HCT116 (cell line): Measurements from ENCODE around the gene CDH13. TPM values are rescaled to one million over a fixed set of nuclear protein-coding genes. Genes with fewer than 3 reads are reported as not detected.

Source experiments
- ATAC-seq: fragments of 200-7000 bp; cut with Tn5 transposase; 2 replicates; pipeline ENCODE4 v1.9.1; 2020; ENCODE audit warnings: mild to moderate bottlenecking, moderate library complexity
- BruUV-seq: library from RNA; stranded (reverse); fragments of 400-500 nt; replicated peaks from 2 replicates; lab custom pipeline; 2021; lab: Mats Ljungman, UMichigan
- CTCF ChIA-PET: fragments of 300-600 bp; sonication (Branson Sonifier 250); formaldehyde crosslinking; loops from one replicate; lab custom pipeline; 2021; ENCODE audit warnings: antibody characterized with exemption; lab: Charles Lee
- POLR2A ChIA-PET: fragments of 300-600, 350-600 bp; sonication (Branson Sonifier 250); formaldehyde crosslinking; loops from one replicate; lab custom pipeline; 2021; ENCODE audit warnings: antibody characterized with exemption; lab: Charles Lee
- RAD21 ChIA-PET, 2 experiments: fragments of 300-600 bp; sonication (Branson Sonifier 250); formaldehyde crosslinking; loops; one replicate each; lab custom pipeline; 2023; ENCODE audit warnings: low total read pairs in 2 of 2; ENCODE audit not compliant: uncharacterized antibody in 2 of 2, unreplicated experiment in 2 of 2, low non-redundant PET in 1 of 2; lab: Charles Lee
- DNase-seq: peaks from one replicate; pipeline ENCODE4 v3.0.0-alpha.2; 2010; ENCODE audit warnings: low read depth, low spot score
- H2AFZ ChIP-seq: fragments of 200-600 bp; shearing (Covaris generic), sonication (generic); 2 replicates; pipeline ENCODE4 v1.6.1; 2017; ENCODE audit warnings: low read depth, mixed run types, mixed read lengths, antibody characterized with exemption, low read length; ENCODE audit not compliant: poor library complexity, severe bottlenecking
- H3K27ac ChIP-seq: 2 replicates; pipeline ENCODE4 v1.5.1; 2012; ENCODE audit warnings: low read depth, low read length
- H3K27me3 ChIP-seq: fragments of 200-600 bp; sonication (generic); 2 replicates; pipeline ENCODE4 v1.6.1; 2016; ENCODE audit warnings: mixed run types, low read length, mixed read lengths; ENCODE audit not compliant: insufficient read depth
- H3K36me3 ChIP-seq, 2 experiments: fragments of 200-500 bp in 1 of 2; fragments of 200-600 bp in 1 of 2; sonication (Bioruptor generic) in 1 of 2; sonication (generic) in 1 of 2; 2 replicates each; pipeline versions ENCODE4 v1.5.1 to v1.6.1; 2014 to 2016; ENCODE audit warnings: low read length in 2 of 2, inconsistent platforms in 1 of 2, mixed read lengths in 1 of 2, mixed run types in 1 of 2; ENCODE audit not compliant: insufficient read depth in 2 of 2, control insufficient read depth in 1 of 2
- H3K4me1 ChIP-seq, 2 experiments: fragments of 200-600 bp in 1 of 2; sonication (generic) in 1 of 2; 2 replicates each; pipeline versions ENCODE4 v1.5.1 to v1.6.1; 2012 to 2017; ENCODE audit warnings: low read length in 2 of 2, inconsistent platforms in 1 of 2, mild to moderate bottlenecking in 1 of 2, mixed read lengths in 1 of 2, mixed run types in 1 of 2, moderate library complexity in 1 of 2; ENCODE audit not compliant: insufficient read depth in 2 of 2, control insufficient read depth in 1 of 2
- H3K4me2 ChIP-seq: fragments of 200-600 bp; sonication (generic); 2 replicates; pipeline ENCODE4 v1.6.1; 2017; ENCODE audit warnings: mixed run types, low read length, mixed read lengths
- H3K4me3 ChIP-seq, 2 experiments: fragments of 200-600 bp in 1 of 2; sonication (generic) in 1 of 2; replicated peaks in 1 of 2; 2 replicates each; pipeline ENCODE4 v1.5.1; 2011 to 2016; ENCODE audit warnings: low read length in 2 of 2, control low read depth in 1 of 2, low read depth in 1 of 2, mild to moderate bottlenecking in 1 of 2, mixed read lengths in 1 of 2, mixed run types in 1 of 2
- H3K79me2 ChIP-seq: fragments of 200-600 bp; sonication (generic); 2 replicates; pipeline ENCODE4 v1.6.1; 2017; ENCODE audit warnings: mild to moderate bottlenecking, mixed run types, low read length, moderate library complexity, mixed read lengths; ENCODE audit not compliant: insufficient read depth
- H3K9ac ChIP-seq: fragments of 200-600 bp; sonication (generic); 2 replicates; pipeline ENCODE4 v1.6.1; 2016; ENCODE audit warnings: low read length, mixed read lengths
- H3K9me2 ChIP-seq: fragments of 200-600 bp; sonication (generic), shearing (Covaris generic); 2 replicates; pipeline ENCODE4 v1.6.1; 2017; ENCODE audit warnings: mixed run types, mild to moderate bottlenecking, moderate library complexity; ENCODE audit not compliant: insufficient read depth
- H3K9me3 ChIP-seq, 2 experiments: fragments of 200-500 bp in 1 of 2; fragments of 200-600 bp in 1 of 2; sonication (Bioruptor generic) in 1 of 2; sonication (generic) in 1 of 2; 2 replicates each; pipeline ENCODE4 v1.6.1; 2014 to 2017; ENCODE audit warnings: low read length in 2 of 2, mixed read lengths in 2 of 2, inconsistent platforms in 1 of 2, low read depth in 1 of 2, mild to moderate bottlenecking in 1 of 2, mixed run types in 1 of 2, moderate library complexity in 1 of 2; ENCODE audit not compliant: control insufficient read depth in 1 of 2, insufficient read depth in 1 of 2
- H4K20me1 ChIP-seq: fragments of 200-600 bp; sonication (generic), shearing (Covaris generic); 2 replicates; pipeline ENCODE4 v1.6.1; 2017; ENCODE audit warnings: mixed run types, mild to moderate bottlenecking, moderate library complexity; ENCODE audit not compliant: insufficient read depth
- ATF3 ChIP-seq: IDR thresholded peaks from 2 replicates; pipeline ENCODE4 v1.6.1; 2012
- CBX3 ChIP-seq: IDR thresholded peaks from 2 replicates; pipeline ENCODE4 v1.6.1; 2012; ENCODE audit warnings: low read depth
- CEBPB ChIP-seq: IDR thresholded peaks from 2 replicates; pipeline ENCODE4 v1.6.1; 2012; ENCODE audit warnings: low read depth
- CTCF ChIP-seq, 3 experiments: fragments of 200-600 bp in 1 of 3; sonication (generic) in 1 of 3; IDR thresholded peaks in 2 of 3; conservative IDR thresholded peaks in 1 of 3; 2 replicates each; pipeline ENCODE4 v1.5.1; 2012 to 2017; ENCODE audit warnings: low read depth in 2 of 3, low read length in 2 of 3, antibody characterized with exemption in 1 of 3, borderline replicate concordance in 1 of 3, control low read depth in 1 of 3, mild to moderate bottlenecking in 1 of 3, mixed read lengths in 1 of 3, mixed run types in 1 of 3, moderate library complexity in 1 of 3; ENCODE audit not compliant: insufficient read depth in 1 of 3
- FOSL1 ChIP-seq: IDR thresholded peaks from 2 replicates; pipeline ENCODE4 v1.6.1; 2012; ENCODE audit warnings: low read depth
- MAX ChIP-seq: IDR thresholded peaks from 2 replicates; pipeline ENCODE4 v1.6.1; 2012
- POLR2A ChIP-seq: IDR thresholded peaks from 2 replicates; pipeline ENCODE4 v1.7.0; 2011; ENCODE audit warnings: borderline replicate concordance; ENCODE audit not compliant: insufficient read depth, insufficient read length; ENCODE audit errors: extremely low read depth
- POLR2AphosphoS5 ChIP-seq: IDR thresholded peaks from 2 replicates; pipeline ENCODE4 v1.6.1; 2011; ENCODE audit warnings: mild to moderate bottlenecking, low read depth, low read length, moderate library complexity
- SIN3A ChIP-seq: IDR thresholded peaks from 2 replicates; pipeline ENCODE4 v1.6.1; 2012; ENCODE audit warnings: low read depth
- SP1 ChIP-seq: IDR thresholded peaks from 2 replicates; pipeline ENCODE4 v1.6.1; 2012; ENCODE audit warnings: low read depth
- SRF ChIP-seq: IDR thresholded peaks from 2 replicates; pipeline ENCODE4 v1.6.1; 2012; ENCODE audit warnings: low read depth
- YY1 ChIP-seq: IDR thresholded peaks from 2 replicates; pipeline ENCODE4 v1.6.1; 2011; ENCODE audit warnings: low read length, low read depth, moderate library complexity, mild to moderate bottlenecking; ENCODE audit not compliant: insufficient replicate concordance; ENCODE audit errors: extremely low read depth
- ZBTB33 ChIP-seq: IDR thresholded peaks from 2 replicates; pipeline ENCODE4 v1.6.1; 2011; ENCODE audit warnings: mild to moderate bottlenecking, low read length, moderate library complexity; ENCODE audit not compliant: insufficient replicate concordance; ENCODE audit errors: extremely low read depth
- ZFX ChIP-seq: fragments of 450-650 bp; IDR thresholded peaks from 2 replicates; pipeline ENCODE4 v1.6.1; 2017
- intact Hi-C: fragments of 100-400 bp; cut with micrococcal nuclease; formaldehyde crosslinking; loops from 2 replicates; pipeline ENCODE4 v1.10.0; 2022
- total RNA-seq: library from RNA; stranded (reverse); gene quantifications from one replicate; pipeline ENCODE4 v1.2.1, GENCODE V29; 2021; ENCODE audit not compliant: unreplicated experiment

The CDH13 gene
- total RNA-seq, 1 experiment from 2014 or later, result not detected

GRCh38 chr16:83335076-83335475 is 708.3 kb downstream of the CDH13 start:
- peaks cover 0 to 18% of the 10 kb centered on the region in 2 experiments; a peak in 1 of 4 replicates for H3K9me3 ChIP-seq
- no peaks in the 10 kb centered on the region for H4K20me1 ChIP-seq
- TF ChIP-seq CEBPB (no peak), POLR2AphosphoS5 (no peak), POLR2A (no peak), SP1 (no peak), CBX3 (no peak), YY1 (no peak), ZFX (no peak)
- intact Hi-C loops, result no loop called here
- no peak for ATAC-seq
- H2AFZ ChIP-seq, result no peak overlapping the region
- H3K36me3 ChIP-seq, result no peaks in the 10 kb centered on the region
- H3K4me3 ChIP-seq, result no peak overlapping the region
- POLR2A ChIA-PET, result no interaction called here
- no peaks in the 10 kb centered on the region for H3K4me1 ChIP-seq
- no peaks in the 10 kb centered on the region for H3K9me2 ChIP-seq
- H3K79me2 ChIP-seq, result no peaks in the 10 kb centered on the region
- H3K27me3 ChIP-seq, result no peaks in the 10 kb centered on the region
- BruUV-seq, result no TSS peak
- RAD21 ChIA-PET, result no interaction called here
- H3K9ac ChIP-seq, result no peak overlapping the region
- DNase-seq, result no peak
- no peak overlapping the region for H3K4me2 ChIP-seq
- CTCF ChIA-PET, result no interaction called here
- H3K27ac ChIP-seq, result no peak overlapping the region

- H3K36me3 ChIP-seq, result no peaks in the 10 kb centered on the region
- no peaks in the 10 kb centered on the region for H3K4me1 ChIP-seq
- H3K9me2 ChIP-seq, result no peaks in the 10 kb centered on the region
- no peak for DNase-seq
- intact Hi-C loops, result no loop called here
- no peak overlapping the region for H3K27ac ChIP-seq
- H3K9ac ChIP-seq, result no peak overlapping the region
- H3K4me2 ChIP-seq, result no peak overlapping the region
- ChIA-PET CTCF (no interaction called here), RAD21 (no interaction called here), POLR2A (no interaction called here)
- H3K4me3 ChIP-seq, result no peak overlapping the region
- H4K20me1 ChIP-seq, result no peaks in the 10 kb centered on the region
- ATAC-seq, result no peak
- peaks cover 0 to 12% of the 10 kb centered on the region in 2 experiments; a peak in 1 of 4 replicates for H3K9me3 ChIP-seq
- TF ChIP-seq SIN3A (no peak), CEBPB (no peak), ATF3 (no peak), YY1 (no peak), MAX (no peak), FOSL1 (no peak), CTCF (IDR thresholded peaks at IDR 0.05 in 2 of 3, conservative IDR thresholded peaks at IDR 0.05 in 1 of 3; ENCODE audit: borderline replicate concordance in 1 of 3, insufficient read depth in 1 of 3, low read depth in 2 of 3, low read length in 2 of 3) (no peak), ZBTB33 (no peak), CBX3 (no peak), SRF (no peak)
- no peaks in the 10 kb centered on the region for H3K27me3 ChIP-seq
- H3K79me2 ChIP-seq, result no peaks in the 10 kb centered on the region
- H2AFZ ChIP-seq, result no peak overlapping the region
- BruUV-seq, result no TSS peak
Measured at GRCh38 chr16:83336603-83337002, 709.8 kb downstream of the CDH13 start.
